Measurements from ENCODE around the gene ZNF287. TPM values are rescaled to one million over a fixed set of nuclear protein-coding genes. Genes with fewer than 3 reads are reported as not detected.

The ZNF287 gene
- total and polyA plus RNA-seq, 9 of the 15 experiments (the other 6 are each of a cell fraction or from before 2014, with no cell fraction given) = 0.01 to 0.27 (median 0.18) TPM; not detected in 2

GRCh38 chr17:16589097-16589969, 20.3 kb upstream of the ZNF287 start (continued):
- TF ChIP-seq PHB (CRISPR knock-in tag; IDR thresholded peaks at IDR 0.05) (no peak), ARID2 (IDR thresholded peaks at IDR 0.05) (no peak), ZNF197 (CRISPR knock-in tag; IDR thresholded peaks at IDR 0.05; ENCODE audit: low read depth) (no peak), REST (IDR thresholded peaks at IDR 0.05; ENCODE audit: borderline replicate concordance) (peak; percentile 24; the same call in 1 of the 2 replicates), REST (CRISPR knock-in tag; IDR thresholded peaks at IDR 0.05; ENCODE audit: low read depth) (no peak), ZBTB33 (CRISPR knock-in tag; IDR thresholded peaks at IDR 0.05) (0 out of 2 replicates have a peak, but pooled peaks have one; percentile 14), IFI16 (CRISPR knock-in tag; IDR thresholded peaks at IDR 0.05) (no peak), RAD21 (CRISPR knock-in tag; conservative IDR thresholded peaks at IDR 0.05 in 1 of 2, IDR thresholded peaks at IDR 0.05 in 1 of 2) (peak; percentile 32 to 67)
- TF ChIP-seq, protein P1, sequence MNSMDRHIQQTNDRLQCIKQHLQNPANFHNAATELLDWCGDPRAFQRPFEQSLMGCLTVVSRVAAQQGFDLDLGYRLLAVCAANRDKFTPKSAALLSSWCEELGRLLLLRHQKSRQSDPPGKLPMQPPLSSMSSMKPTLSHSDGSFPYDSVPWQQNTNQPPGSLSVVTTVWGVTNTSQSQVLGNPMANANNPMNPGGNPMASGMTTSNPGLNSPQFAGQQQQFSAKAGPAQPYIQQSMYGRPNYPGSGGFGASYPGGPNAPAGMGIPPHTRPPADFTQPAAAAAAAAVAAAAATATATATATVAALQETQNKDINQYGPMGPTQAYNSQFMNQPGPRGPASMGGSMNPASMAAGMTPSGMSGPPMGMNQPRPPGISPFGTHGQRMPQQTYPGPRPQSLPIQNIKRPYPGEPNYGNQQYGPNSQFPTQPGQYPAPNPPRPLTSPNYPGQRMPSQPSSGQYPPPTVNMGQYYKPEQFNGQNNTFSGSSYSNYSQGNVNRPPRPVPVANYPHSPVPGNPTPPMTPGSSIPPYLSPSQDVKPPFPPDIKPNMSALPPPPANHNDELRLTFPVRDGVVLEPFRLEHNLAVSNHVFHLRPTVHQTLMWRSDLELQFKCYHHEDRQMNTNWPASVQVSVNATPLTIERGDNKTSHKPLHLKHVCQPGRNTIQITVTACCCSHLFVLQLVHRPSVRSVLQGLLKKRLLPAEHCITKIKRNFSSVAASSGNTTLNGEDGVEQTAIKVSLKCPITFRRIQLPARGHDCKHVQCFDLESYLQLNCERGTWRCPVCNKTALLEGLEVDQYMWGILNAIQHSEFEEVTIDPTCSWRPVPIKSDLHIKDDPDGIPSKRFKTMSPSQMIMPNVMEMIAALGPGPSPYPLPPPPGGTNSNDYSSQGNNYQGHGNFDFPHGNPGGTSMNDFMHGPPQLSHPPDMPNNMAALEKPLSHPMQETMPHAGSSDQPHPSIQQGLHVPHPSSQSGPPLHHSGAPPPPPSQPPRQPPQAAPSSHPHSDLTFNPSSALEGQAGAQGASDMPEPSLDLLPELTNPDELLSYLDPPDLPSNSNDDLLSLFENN (IDR thresholded peaks at IDR 0.05; ENCODE audit: low read depth in 2 of 2, low read length in 2 of 2) = no peak
- TF ChIP-seq, protein P2, sequence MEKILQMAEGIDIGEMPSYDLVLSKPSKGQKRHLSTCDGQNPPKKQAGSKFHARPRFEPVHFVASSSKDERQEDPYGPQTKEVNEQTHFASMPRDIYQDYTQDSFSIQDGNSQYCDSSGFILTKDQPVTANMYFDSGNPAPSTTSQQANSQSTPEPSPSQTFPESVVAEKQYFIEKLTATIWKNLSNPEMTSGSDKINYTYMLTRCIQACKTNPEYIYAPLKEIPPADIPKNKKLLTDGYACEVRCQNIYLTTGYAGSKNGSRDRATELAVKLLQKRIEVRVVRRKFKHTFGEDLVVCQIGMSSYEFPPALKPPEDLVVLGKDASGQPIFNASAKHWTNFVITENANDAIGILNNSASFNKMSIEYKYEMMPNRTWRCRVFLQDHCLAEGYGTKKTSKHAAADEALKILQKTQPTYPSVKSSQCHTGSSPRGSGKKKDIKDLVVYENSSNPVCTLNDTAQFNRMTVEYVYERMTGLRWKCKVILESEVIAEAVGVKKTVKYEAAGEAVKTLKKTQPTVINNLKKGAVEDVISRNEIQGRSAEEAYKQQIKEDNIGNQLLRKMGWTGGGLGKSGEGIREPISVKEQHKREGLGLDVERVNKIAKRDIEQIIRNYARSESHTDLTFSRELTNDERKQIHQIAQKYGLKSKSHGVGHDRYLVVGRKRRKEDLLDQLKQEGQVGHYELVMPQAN (IDR thresholded peaks at IDR 0.05; ENCODE audit: borderline replicate concordance) = no peak

Data from K562 (cell line).